Measurements from ENCODE around the gene FAM167B. TPM values are rescaled to one million over a fixed set of nuclear protein-coding genes. Genes with fewer than 3 reads are reported as not detected.
A peak's percentile ranks its signal among the peaks of the same experiment; 100 is the strongest.

The FAM167B gene
- total and polyA plus RNA-seq, 2 donors (not counting 1 experiment from before 2014, with no cell fraction given) = 1.1 to 5.4 TPM

GRCh38 chr1:32274646-32275340 lies 27.8 kb downstream of the FAM167B start:
- ATAC-seq (ENCODE audit: low read depth) = no peak

More at GRCh38 chr1:32274646-32275340, 27.8 kb downstream of the FAM167B start:
- Histone ChIP-seq H3K79me2 (ENCODE audit: control insufficient read depth, insufficient read depth, low read length) (peaks cover 44% of the 10 kb centered on the region), H4K20me1 (ENCODE audit: control insufficient read depth, insufficient read depth, low read length, poor library complexity, severe bottlenecking) (no peaks in the 10 kb centered on the region), H3K4me1 (ENCODE audit: control insufficient read depth in 2 of 2, insufficient read depth in 2 of 2, low read length in 2 of 2) (peaks cover 20 to 26% of the 10 kb centered on the region in 2 donors), H2AFZ (ENCODE audit: insufficient read depth, low read depth, low read length, poor library complexity, severe bottlenecking) (peak overlapping the region; percentile 56), H3K4me2 (replicated peaks; ENCODE audit: low read depth, low read length, poor library complexity, severe bottlenecking) (peak overlapping the region; percentile 50), H3K9me3 (ENCODE audit: control extremely low read depth in 1 of 3, control insufficient read depth in 2 of 3, insufficient read depth in 1 of 3, low read length in 2 of 3) (no peaks in the 10 kb centered on the region), H3K27ac (ENCODE audit: low read length in 2 of 2) (no peak overlapping the region), H3K9ac (ENCODE audit: low read length) (no peak overlapping the region), H3K4me3 (ENCODE audit: control extremely low read depth in 1 of 5, extremely low read depth in 1 of 5, insufficient read depth in 1 of 5, low read depth in 2 of 5, low read length in 4 of 5) (no peak overlapping the region), H3K27me3 (replicated peaks in 1 of 4; ENCODE audit: control extremely low read depth in 1 of 4, control insufficient read depth in 3 of 4, insufficient read depth in 4 of 4, low read length in 3 of 4) (no peaks in the 10 kb centered on the region), H3K36me3 (replicated peaks in 1 of 2; ENCODE audit: control extremely low read depth in 1 of 2, control insufficient read depth in 1 of 2, extremely low read depth in 1 of 2, insufficient read depth in 2 of 2, low read length in 1 of 2) (peaks cover 0 to 20% of the 10 kb centered on the region in 2 experiments)
- WGBS (ENCODE audit: insufficient coverage) = 95% methylated on average over 31 of the region's 31 CpGs
- no peak for DNase-seq
- H3K27ac Mint-ChIP-seq = peak overlapping the region; percentile 86
- H3K4me3 Mint-ChIP-seq = no peak overlapping the region
- no peaks in the 10 kb centered on the region for H3K27me3 Mint-ChIP-seq
- CTCF ChIA-PET = interaction anchor here (1.0 kb wide), 2 partner anchors 34 to 93 kb away, joined by 3 to 5 read pairs; no protein-coding TSS in a partner anchor
- no peak for TF ChIP-seq CTCF (IDR thresholded peaks at IDR 0.05)
- no peak for TF ChIP-seq EZH2 (IDR thresholded peaks at IDR 0.05; ENCODE audit: borderline replicate concordance, insufficient read depth, low read depth, low read length, poor library complexity, severe bottlenecking)
- intact Hi-C loops (cut with micrococcal nuclease) = no loop called here
- POLR2A ChIA-PET = no interaction called here
- peaks cover 27% of the 10 kb centered on the region for H3K4me1 Mint-ChIP-seq
- H3K9me3 Mint-ChIP-seq (ENCODE audit: insufficient read depth) = no peaks in the 10 kb centered on the region

Measured in B cell (primary cell).